Loucy (cell line): ENCODE measurements around the gene TBC1D3B.

Experiments used
- CTCF ChIP-seq: fragments of 200-600 bp; sonication (generic); conservative IDR thresholded peaks from 2 replicates; pipeline ENCODE4 v1.5.1; 2014; ENCODE audit warnings: mild to moderate bottlenecking, antibody characterized with exemption, low read length
- EZH2phosphoT487 ChIP-seq: fragments of 200-600 bp; IDR thresholded peaks from 2 replicates; pipeline ENCODE4 v1.6.1; 2018; ENCODE audit warnings: antibody characterized with exemption, mild to moderate bottlenecking, moderate library complexity, borderline replicate concordance

GRCh38 chr17:36123431-36123830 lies 53.0 kb downstream of the TBC1D3B start:
- TF ChIP-seq CTCF (no peak), EZH2phosphoT487 (no peak)
